Forelimb muscle (tissue), 1 donor: ENCODE data around the gene DGKQ. TPM values are rescaled to one million over a fixed set of nuclear protein-coding genes. Genes with fewer than 3 reads are reported as not detected.

Experiments
- polyA plus RNA-seq: library from polyadenylated mRNA; unstranded; fragments of 120-200 nt; gene quantifications from one replicate; pipeline ENCODE4 v1.2.1, GENCODE V29; 2013; ENCODE audit not compliant: insufficient read length

The DGKQ gene
- polyA plus RNA-seq, 1 donor = 3.6 TPM

Other genes with a start within 250 kb of the DGKQ start
- gene CPLX1, start 147.4 kb downstream of the DGKQ start, polyA plus RNA-seq = 0.40 TPM
- 34.6 TPM for gene GAK, start 41.3 kb downstream of the DGKQ start, polyA plus RNA-seq
- gene TMEM175, start 41.1 kb downstream of the DGKQ start, polyA plus RNA-seq = 18.8 TPM
- 13.9 TPM for gene IDUA, start 13.5 kb upstream of the DGKQ start, polyA plus RNA-seq
- gene SLC26A1, start 19.8 kb upstream of the DGKQ start, polyA plus RNA-seq = 5.2 TPM
- 295 TPM for gene FGFRL1, start 38.1 kb upstream of the DGKQ start, polyA plus RNA-seq
- gene RNF212, start 140.0 kb upstream of the DGKQ start, polyA plus RNA-seq = 1.7 TPM
- 55.6 TPM for gene SPON2, start 199.0 kb upstream of the DGKQ start, polyA plus RNA-seq